Stomach (tissue), 4 donors: ENCODE measurements around the gene GRK1.

Experiments used
- CTCF ChIP-seq, 7 experiments: fragments of 450-650 bp in 4 of 7; fragments of 200-600 bp in 3 of 7; sonication (generic) in 3 of 7; IDR thresholded peaks; one replicate each; pipeline ENCODE4 v1.5.1; 2016 to 2019; ENCODE audit warnings: antibody characterized with exemption in 7 of 7, control low read depth in 2 of 7, mild to moderate bottlenecking in 1 of 7
- POLR2A ChIP-seq, 4 donors: fragments of 450-650 bp; IDR thresholded peaks; one replicate each; pipeline ENCODE4 v1.6.1; 2016; ENCODE audit warnings: antibody characterized with exemption in 4 of 4, control low read depth in 2 of 4, mild to moderate bottlenecking in 1 of 4, moderate library complexity in 1 of 4

GRCh38 chr13:113770937-113771336 lies 103.9 kb downstream of the GRK1 start:
- TF ChIP-seq CTCF (IDR thresholded peaks at IDR 0.05) = no peak
- TF ChIP-seq POLR2A (IDR thresholded peaks at IDR 0.05) = no peak
